HepG2 (cell line): ENCODE data around the gene NME2. TPM values are rescaled to one million over a fixed set of nuclear protein-coding genes. Genes with fewer than 3 reads are reported as not detected.

Source experiments
- ARNTL ChIP-seq: sonication (generic); formaldehyde crosslinking; IDR thresholded peaks from 2 replicates; pipeline ENCODE4 v1.4.0; 2020; ENCODE audit warnings: mild to moderate bottlenecking, missing genetic modification reagents
- CEBPB ChIP-seq: IDR thresholded peaks from 2 replicates; pipeline ENCODE4 v1.6.1; 2011; ENCODE audit warnings: low read depth, low read length, improper control_type of control experiment, borderline replicate concordance
- CREM ChIP-seq, 2 experiments: sonication (generic) in 1 of 2; formaldehyde crosslinking in 1 of 2; IDR thresholded peaks; 2 replicates each; pipeline versions ENCODE4 v1.4.0 to v1.6.1; 2016 to 2020; ENCODE audit warnings: antibody characterized with exemption in 1 of 2, mild to moderate bottlenecking in 1 of 2, missing genetic modification reagents in 1 of 2
- E2F2 ChIP-seq: sonication (generic); formaldehyde crosslinking; IDR thresholded peaks from 2 replicates; pipeline ENCODE4 v1.4.0; 2020; ENCODE audit warnings: missing genetic modification reagents, borderline replicate concordance
- EED ChIP-seq: sonication (generic); formaldehyde crosslinking; IDR thresholded peaks from 2 replicates; pipeline ENCODE4 v1.5.0; 2020; ENCODE audit warnings: mild to moderate bottlenecking, missing genetic modification reagents
- ELF3 ChIP-seq: IDR thresholded peaks from 2 replicates; pipeline ENCODE4 v1.6.1; 2016; ENCODE audit warnings: missing genetic modification reagents, missing compliant biosample characterization
- FOXJ3 ChIP-seq: sonication (generic); formaldehyde crosslinking; IDR thresholded peaks from 2 replicates; pipeline ENCODE4 v1.4.0; 2020; ENCODE audit warnings: missing genetic modification reagents, mild to moderate bottlenecking, borderline replicate concordance
- FUBP1 ChIP-seq: sonication (generic); formaldehyde crosslinking; IDR thresholded peaks from 2 replicates; pipeline ENCODE4 v1.5.1; 2020; ENCODE audit warnings: missing genetic modification reagents, mild to moderate bottlenecking, borderline replicate concordance
- GTF3A ChIP-seq: sonication (generic); formaldehyde crosslinking; conservative IDR thresholded peaks from 2 replicates; pipeline ENCODE4 v1.4.0; 2020; ENCODE audit warnings: mild to moderate bottlenecking, missing genetic modification reagents
- HDAC6 ChIP-seq: fragments of 200-600 bp; sonication (generic); IDR thresholded peaks from 2 replicates; pipeline ENCODE4 v1.7.0; 2017; ENCODE audit warnings: mild to moderate bottlenecking, antibody characterized with exemption, low read length, low read depth
- HMG20B ChIP-seq: conservative IDR thresholded peaks from 2 replicates; pipeline ENCODE4 v1.6.1; 2016; ENCODE audit warnings: missing genetic modification reagents, missing compliant biosample characterization
- JUNB ChIP-seq: sonication (generic); formaldehyde crosslinking; IDR thresholded peaks from 2 replicates; pipeline ENCODE4 v1.8.0; 2022; ENCODE audit warnings: missing genetic modification reagents, mild to moderate bottlenecking, borderline replicate concordance
- NFYC ChIP-seq: IDR thresholded peaks from 2 replicates; pipeline ENCODE4 v1.6.1; 2016; ENCODE audit warnings: missing genetic modification reagents, missing compliant biosample characterization
- NPAS2 ChIP-seq: sonication (generic); formaldehyde crosslinking; IDR thresholded peaks from 2 replicates; pipeline ENCODE4 v1.8.0; 2022; ENCODE audit warnings: mild to moderate bottlenecking, missing genetic modification reagents, borderline replicate concordance
- SNAPC5 ChIP-seq: sonication (generic); formaldehyde crosslinking; IDR thresholded peaks from 2 replicates; pipeline ENCODE4 v1.8.1; 2023; ENCODE audit warnings: mild to moderate bottlenecking, missing genetic modification reagents, borderline replicate concordance
- THRA ChIP-seq: sonication (generic); formaldehyde crosslinking; IDR thresholded peaks from 2 replicates; pipeline ENCODE4 v1.4.0; 2020; ENCODE audit warnings: missing genetic modification reagents, borderline replicate concordance
- ZBTB8A ChIP-seq: sonication (generic); formaldehyde crosslinking; IDR thresholded peaks from 2 replicates; pipeline ENCODE4 v1.4.0; 2020; ENCODE audit warnings: mild to moderate bottlenecking, low read depth, missing genetic modification reagents, borderline replicate concordance
- ZC3H4 ChIP-seq: sonication (generic); formaldehyde crosslinking; IDR thresholded peaks from 2 replicates; pipeline ENCODE4 v1.4.0; 2020; ENCODE audit warnings: missing genetic modification reagents, borderline replicate concordance
- ZFP36L1 ChIP-seq: sonication (generic); formaldehyde crosslinking; IDR thresholded peaks from 2 replicates; pipeline ENCODE4 v1.8.0; 2022; ENCODE audit warnings: mild to moderate bottlenecking, missing genetic modification reagents, moderate library complexity
- ZNF101 ChIP-seq: sonication (generic); formaldehyde crosslinking; IDR thresholded peaks from 2 replicates; pipeline ENCODE4 v1.4.0; 2020; ENCODE audit warnings: mild to moderate bottlenecking, low read depth, missing genetic modification reagents, borderline replicate concordance
- ZNF513 ChIP-seq: sonication (generic); formaldehyde crosslinking; conservative IDR thresholded peaks from 2 replicates; pipeline ENCODE4 v1.5.0; 2020; ENCODE audit warnings: missing genetic modification reagents
- ZNF644 ChIP-seq: IDR thresholded peaks from 2 replicates; pipeline ENCODE4 v1.6.1; 2016; ENCODE audit warnings: low read depth
- ZNF879 ChIP-seq: sonication (generic); formaldehyde crosslinking; IDR thresholded peaks from 2 replicates; pipeline ENCODE4 v1.8.1; 2023; ENCODE audit warnings: missing genetic modification reagents
- polyA plus RNA-seq, 8 experiments: library from polyadenylated mRNA; depleted of rRNA in 3 of 8; stranded (reverse) in 7 of 8; unstranded in 1 of 8; fragments of >200 nt; fragmentation: Illumina TruSeq in 4 of 8; extraction: Trizol in 4 of 8; gene quantifications; 2 replicates each; pipeline versions ENCODE4 v1.2.1 to v1.2.3, GENCODE V29; 2011 to 2016; ENCODE audit warnings: low read depth in 4 of 8, missing spikeins in 1 of 8, mixed read lengths in 1 of 8; ENCODE audit not compliant: insufficient read depth in 1 of 8
- total RNA-seq, 5 experiments: library from RNA; depleted of rRNA; stranded (reverse); fragments of >200 nt; fragmentation: Illumina TruSeq; extraction: Trizol; gene quantifications; 2 replicates each; pipeline ENCODE4 v1.2.3, GENCODE V29; 2016; ENCODE audit warnings: low read depth in 1 of 5

The NME2 gene
- total and polyA plus RNA-seq, 2 of the 13 experiments (the other 11 are each of a cell fraction or from before 2014, with no cell fraction given): 790 to 1,213 TPM

GRCh38 chr17:51118330-51119195, 47.6 kb upstream of the NME2 start (continued):
- TF ChIP-seq FUBP1 (CRISPR knock-in tag) (no peak), NFYC (no peak), CREM (IDR thresholded peaks at IDR 0.05) (0 out of 2 replicates have a peak, but pooled peaks have one; percentile 13), CREM (CRISPR knock-in tag; IDR thresholded peaks at IDR 0.05) (no peak), ELF3 (CRISPR knock-in tag) (no peak), ZNF513 (CRISPR knock-in tag) (no peak), ZFP36L1 (no peak), FOXJ3 (CRISPR knock-in tag) (no peak), ZBTB8A (CRISPR knock-in tag) (no peak), HMG20B (CRISPR knock-in tag) (0 out of 2 replicates have a peak, but pooled peaks have one; percentile 32), ZNF101 (CRISPR knock-in tag) (no peak), CEBPB (no peak), ZNF879 (CRISPR knock-in tag) (no peak), ZC3H4 (no peak), HDAC6 (no peak), NPAS2 (no peak), E2F2 (CRISPR knock-in tag) (no peak), GTF3A (no peak), ZNF644 (CRISPR knock-in tag) (no peak), EED (CRISPR knock-in tag) (no peak), ARNTL (CRISPR knock-in tag) (peak; percentile 95), SNAPC5 (CRISPR knock-in tag) (no peak), THRA (CRISPR knock-in tag) (peak; percentile 81; the same call in 1 of the 2 replicates), JUNB (CRISPR knock-in tag) (no peak)
